Mucosa of descending colon (tissue), 3 donors: Measurements from ENCODE around the gene MYO10. TPM values are rescaled to one million over a fixed set of nuclear protein-coding genes. Genes with fewer than 3 reads are reported as not detected.

Source experiments
- ATAC-seq: fragments of 200-7000 bp; cut with Tn5 transposase; one replicate; pipeline ENCODE4 v1.9.1; 2020; ENCODE audit warnings: mild to moderate bottlenecking, moderate library complexity
- DNase-seq, 3 donors: peaks; one replicate each; pipeline ENCODE4 v3.0.0-alpha.2; 2020
- H3K36me3 ChIP-seq: fragments of 200-600 bp; one replicate; pipeline ENCODE4 v1.8.0; 2021; ENCODE audit warnings: low read depth, mild to moderate bottlenecking
- H3K4me1 ChIP-seq: fragments of 200-600 bp; one replicate; pipeline ENCODE4 v1.8.0; 2021; ENCODE audit warnings: low read depth, mild to moderate bottlenecking
- H3K4me3 ChIP-seq: fragments of 200-600 bp; one replicate; pipeline ENCODE4 v1.8.0; 2021; ENCODE audit warnings: mild to moderate bottlenecking
- H3K9me3 ChIP-seq: fragments of 200-600 bp; one replicate; pipeline ENCODE4 v1.8.0; 2021; ENCODE audit warnings: mild to moderate bottlenecking
- CTCF ChIP-seq: fragments of 200-600 bp; IDR thresholded peaks from one replicate; pipeline ENCODE4 v1.8.0; 2022; ENCODE audit warnings: antibody characterized with exemption, mild to moderate bottlenecking
- intact Hi-C, 2 donors: fragments of 100-400 bp; cut with DNase I in 1 of 2; cut with micrococcal nuclease in 1 of 2; formaldehyde crosslinking; loops; one replicate each; pipeline versions ENCODE4 v1.11.0 to v1.11.1; 2022; cut with DNase I, micrococcal nuclease
- total RNA-seq, 3 donors: library from RNA; stranded (reverse); fragmentation: NEBNext Ultra II Directional in 2 of 3; extraction: Animal tissue kit (Norgen Biotek cat#: 25700) in 2 of 3; gene quantifications; one replicate each; pipeline versions ENCODE4 v1.2.1 to v1.2.4, GENCODE V29; 2021 to 2023
- donor health status: DM: no; HTN: no; CAD: no; lungs with moderate emphysema.
- donor health status: DM: no; HTN: no; CAD: no.
- donor health status: DM: no; HTN: yes; CAD: no.

Gene MYO10
- total RNA-seq, 3 donors from 2014 or later, result 29.4 to 87.8 (median 61.3) TPM

DNA sequence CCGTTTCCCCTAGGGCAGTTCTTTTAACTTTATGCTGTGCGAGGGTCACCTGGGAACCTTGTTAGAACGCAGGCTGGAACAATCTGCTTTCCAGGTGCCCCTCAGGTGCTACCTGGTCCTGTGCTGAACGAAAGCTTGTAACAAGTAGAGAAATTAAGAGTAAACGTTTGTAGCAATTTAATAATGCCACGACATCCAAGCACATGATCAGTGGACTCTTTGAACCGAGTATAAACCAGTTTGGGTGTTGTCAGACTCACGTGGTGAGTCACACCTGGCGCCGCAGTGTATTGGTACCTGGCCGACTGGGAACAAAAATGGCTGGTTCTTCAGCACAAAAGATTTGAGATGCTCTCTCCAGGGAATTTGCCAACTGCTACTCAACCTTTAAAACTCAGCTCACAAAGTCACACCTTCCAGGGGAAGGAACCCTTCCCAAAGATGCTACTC lies 926 bp upstream of the MYO10 start:
- ATAC-seq, result peak; percentile 66
- Histone ChIP-seq H3K9me3 (no peaks in the 10 kb centered on the region), H3K4me1 (peaks cover 14% of the 10 kb centered on the region), H3K36me3 (no peaks in the 10 kb centered on the region), H3K4me3 (no peak overlapping the region)
- peak; percentile 75 to 84 (median 77) for DNase-seq
- TF ChIP-seq CTCF, result no peak
- intact Hi-C loops, result loop anchor here in 1 of 2 donors (10.0 kb wide), 1 partner anchor 248 kb away; no protein-coding TSS in a partner anchor

DNA sequence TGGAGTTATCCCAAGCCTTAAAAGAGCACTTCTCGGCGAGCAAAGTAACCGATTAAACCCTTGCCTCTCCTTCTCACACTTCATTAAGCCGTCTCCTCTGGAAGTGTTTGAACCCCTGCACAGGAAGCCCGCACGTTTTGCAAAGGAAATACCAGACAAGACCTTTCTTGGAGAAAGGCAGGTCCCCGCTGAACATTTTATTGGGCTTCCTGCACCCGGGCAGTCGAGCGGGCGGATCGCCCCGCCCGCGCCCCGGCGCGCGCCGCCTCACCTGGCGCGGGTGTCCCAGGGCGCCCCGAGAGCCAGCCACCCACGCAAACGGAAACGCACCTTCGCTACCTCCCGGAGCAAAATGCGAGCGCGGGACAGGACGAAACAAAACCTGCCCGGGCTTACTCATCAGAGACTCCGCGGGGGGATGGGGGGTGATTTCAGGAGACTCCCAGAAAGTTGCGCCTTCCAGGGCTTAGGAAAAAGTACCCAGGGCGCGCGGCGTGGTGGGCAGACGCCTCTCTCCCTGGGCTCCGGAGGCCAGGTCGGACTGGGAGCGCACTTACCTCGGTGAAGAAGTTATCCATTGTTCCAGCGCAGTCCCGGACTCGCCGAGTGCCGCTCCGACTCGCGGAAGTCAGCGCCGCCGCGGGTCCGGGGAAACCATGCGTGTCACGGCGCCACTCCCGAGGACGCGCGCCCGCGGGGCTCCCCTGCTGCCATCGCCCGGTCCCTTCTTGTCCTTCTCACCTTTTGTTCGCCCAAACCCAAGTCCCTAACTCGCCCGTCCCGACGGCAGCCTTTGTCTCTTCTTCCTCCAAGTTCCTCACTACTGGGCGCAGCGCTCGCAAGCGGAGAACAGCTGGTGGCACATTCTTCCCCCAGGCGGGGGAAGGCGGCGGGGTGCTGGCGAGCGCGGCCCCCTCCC lies 598 bp downstream of the MYO10 start:
- Histone ChIP-seq H3K36me3 (no peaks in the 10 kb centered on the region), H3K9me3 (no peaks in the 10 kb centered on the region), H3K4me3 (peak overlapping the region; percentile 77), H3K4me1 (peaks cover 23% of the 10 kb centered on the region)
- TF ChIP-seq CTCF, result no peak
- peak; percentile 32 for ATAC-seq
- intact Hi-C loops, result loop anchor here in 1 of 2 donors (10.0 kb wide), 1 partner anchor 249 kb away; no protein-coding TSS in a partner anchor
- DNase-seq, result peak; percentile 64 to 71 (median 69)

DNA sequence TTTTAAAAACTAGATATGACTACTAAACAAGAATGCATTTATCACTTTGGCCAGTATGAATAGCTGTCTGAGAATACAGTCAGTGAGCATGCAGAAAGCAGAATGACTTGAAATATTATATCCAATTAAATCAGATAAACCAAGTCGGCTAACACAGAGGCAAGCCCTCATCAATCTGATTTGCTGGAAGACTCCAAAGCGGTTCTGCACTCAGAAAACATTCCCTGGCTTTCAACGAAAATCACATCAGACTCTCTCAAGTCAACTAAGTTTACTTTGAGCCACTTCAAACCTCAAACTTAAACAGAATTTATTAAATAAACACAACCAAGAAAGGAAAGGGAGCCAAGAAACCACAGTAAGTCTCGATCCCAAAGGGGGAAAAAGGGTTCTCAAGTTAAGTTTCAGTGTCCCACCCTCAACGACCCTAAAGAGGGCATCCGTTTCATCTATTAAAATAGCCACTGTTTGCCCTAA lies 1.4 kb downstream of the MYO10 start:
- DNase-seq, result no peak
- Histone ChIP-seq H3K9me3 (no peaks in the 10 kb centered on the region), H3K36me3 (no peaks in the 10 kb centered on the region), H3K4me1 (peaks cover 26% of the 10 kb centered on the region), H3K4me3 (peak overlapping the region; percentile 77)
- intact Hi-C loops, result loop anchor here in 1 of 2 donors (10.0 kb wide), 1 partner anchor 250 kb away; no protein-coding TSS in a partner anchor
- ATAC-seq, result no peak
- TF ChIP-seq CTCF, result no peak

DNA sequence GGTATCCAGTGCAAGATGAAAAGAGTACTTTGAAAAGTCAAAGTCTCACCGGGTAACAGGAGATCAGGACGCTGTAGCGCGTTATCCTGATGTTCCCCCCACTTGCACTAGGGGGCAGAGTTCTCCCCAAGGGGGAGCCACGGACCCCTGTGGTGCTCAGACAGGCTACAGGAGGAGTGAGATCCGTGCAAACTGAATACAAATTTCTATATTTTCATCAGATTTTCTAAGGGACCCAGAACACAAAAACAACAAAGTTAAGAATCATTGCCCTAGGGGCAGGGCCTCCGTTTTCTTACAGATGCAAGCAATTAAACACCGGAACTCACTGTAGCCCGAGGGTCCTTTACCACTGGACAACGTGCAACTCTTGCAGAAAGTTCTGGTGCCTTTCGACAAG lies 2.0 kb downstream of the MYO10 start:
- H3K36me3 ChIP-seq, result no peaks in the 10 kb centered on the region
- peak overlapping the region; percentile 12 for H3K4me3 ChIP-seq
- ATAC-seq (peak; percentile 43), DNase-seq (peak in 2 of 3 donors; percentile 80 to 83)
- peak; percentile 70 for TF ChIP-seq CTCF
- H3K4me1 ChIP-seq, result peaks cover 26% of the 10 kb centered on the region
- intact Hi-C loops, result loop anchor here in 1 of 2 donors (10.0 kb wide), 1 partner anchor 251 kb away; no protein-coding TSS in a partner anchor
- H3K9me3 ChIP-seq, result no peaks in the 10 kb centered on the region

DNA sequence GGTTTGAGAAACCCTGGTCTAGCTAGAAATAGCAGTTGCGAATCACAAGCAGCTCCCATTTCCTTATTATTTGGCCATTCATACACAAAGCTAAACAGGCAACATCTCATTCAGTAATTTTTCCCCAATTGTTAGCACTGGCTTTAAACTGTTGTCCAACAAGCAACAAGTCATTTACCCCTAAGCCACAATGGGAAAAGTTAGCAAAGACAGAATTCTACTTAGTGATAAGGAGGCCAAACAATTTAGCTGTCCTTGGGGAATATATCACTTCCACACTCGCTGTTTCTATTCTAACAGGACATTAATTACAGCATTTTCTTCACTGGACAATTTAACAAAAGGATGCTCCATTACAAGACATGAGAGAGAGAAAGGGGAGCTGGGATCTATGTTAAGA lies 2.8 kb downstream of the MYO10 start:
- Histone ChIP-seq H3K4me1 (peaks cover 26% of the 10 kb centered on the region), H3K4me3 (no peak overlapping the region), H3K36me3 (no peaks in the 10 kb centered on the region), H3K9me3 (no peaks in the 10 kb centered on the region)
- no peak for ATAC-seq
- intact Hi-C loops, result loop anchor here in 1 of 2 donors (10.0 kb wide), 1 partner anchor 251 kb away; no protein-coding TSS in a partner anchor
- no peak for TF ChIP-seq CTCF
- no peak for DNase-seq
